ENCODE measurements around the gene OXNAD1. TPM values are rescaled to one million over a fixed set of nuclear protein-coding genes. Genes with fewer than 3 reads are reported as not detected.
A peak's percentile ranks its signal among the peaks of the same experiment; 100 is the strongest.
"Not testable (repeated sequence)": the region's sequence is repeated elsewhere in the genome, so short reads cannot be mapped to it uniquely, and the experiment has no call there.

The OXNAD1 gene
- total RNA-seq, 1 donor = 15.7 TPM

DNA sequence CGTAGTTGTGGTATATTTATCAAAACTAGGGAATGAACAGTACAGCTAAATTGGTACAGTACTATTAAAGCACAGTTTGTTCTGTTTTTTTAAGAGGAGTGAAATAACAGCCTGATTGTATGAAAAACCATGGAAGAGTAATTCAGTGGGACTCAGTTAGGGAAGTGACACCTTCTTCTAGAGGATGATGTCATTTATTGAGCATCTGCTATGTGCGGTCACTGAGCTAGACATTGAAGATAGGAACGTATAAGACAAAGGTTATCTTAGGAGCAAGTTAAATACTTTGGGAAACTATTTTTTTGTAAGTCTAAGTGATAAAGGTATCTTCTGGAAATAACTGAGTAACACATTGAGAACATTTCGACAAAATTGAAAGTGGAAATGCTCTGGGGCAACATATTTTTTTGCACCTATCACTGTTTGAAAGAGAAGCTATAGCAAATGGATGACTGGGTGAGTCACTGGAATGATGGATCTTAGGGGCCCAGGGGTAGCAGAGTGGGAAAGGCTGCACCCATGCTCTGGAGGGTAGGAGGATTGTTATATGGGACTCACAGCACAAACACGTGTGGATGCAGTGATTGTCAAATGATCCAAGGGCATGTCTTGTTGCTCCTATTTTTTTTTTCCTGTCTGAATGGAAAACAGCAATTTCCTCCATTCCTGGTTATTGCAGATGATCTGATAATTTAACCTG is 43.0 kb downstream of the OXNAD1 start:
- H3K4me3 ChIP-seq (ENCODE audit: low read depth, low read length) = no peak overlapping the region
- TF ChIP-seq, protein P1, sequence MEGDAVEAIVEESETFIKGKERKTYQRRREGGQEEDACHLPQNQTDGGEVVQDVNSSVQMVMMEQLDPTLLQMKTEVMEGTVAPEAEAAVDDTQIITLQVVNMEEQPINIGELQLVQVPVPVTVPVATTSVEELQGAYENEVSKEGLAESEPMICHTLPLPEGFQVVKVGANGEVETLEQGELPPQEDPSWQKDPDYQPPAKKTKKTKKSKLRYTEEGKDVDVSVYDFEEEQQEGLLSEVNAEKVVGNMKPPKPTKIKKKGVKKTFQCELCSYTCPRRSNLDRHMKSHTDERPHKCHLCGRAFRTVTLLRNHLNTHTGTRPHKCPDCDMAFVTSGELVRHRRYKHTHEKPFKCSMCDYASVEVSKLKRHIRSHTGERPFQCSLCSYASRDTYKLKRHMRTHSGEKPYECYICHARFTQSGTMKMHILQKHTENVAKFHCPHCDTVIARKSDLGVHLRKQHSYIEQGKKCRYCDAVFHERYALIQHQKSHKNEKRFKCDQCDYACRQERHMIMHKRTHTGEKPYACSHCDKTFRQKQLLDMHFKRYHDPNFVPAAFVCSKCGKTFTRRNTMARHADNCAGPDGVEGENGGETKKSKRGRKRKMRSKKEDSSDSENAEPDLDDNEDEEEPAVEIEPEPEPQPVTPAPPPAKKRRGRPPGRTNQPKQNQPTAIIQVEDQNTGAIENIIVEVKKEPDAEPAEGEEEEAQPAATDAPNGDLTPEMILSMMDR (IDR thresholded peaks at IDR 0.05; ENCODE audit: insufficient read depth, low read length) = no peak
- DNase-seq (ENCODE audit: low read depth) = no peak

DNA sequence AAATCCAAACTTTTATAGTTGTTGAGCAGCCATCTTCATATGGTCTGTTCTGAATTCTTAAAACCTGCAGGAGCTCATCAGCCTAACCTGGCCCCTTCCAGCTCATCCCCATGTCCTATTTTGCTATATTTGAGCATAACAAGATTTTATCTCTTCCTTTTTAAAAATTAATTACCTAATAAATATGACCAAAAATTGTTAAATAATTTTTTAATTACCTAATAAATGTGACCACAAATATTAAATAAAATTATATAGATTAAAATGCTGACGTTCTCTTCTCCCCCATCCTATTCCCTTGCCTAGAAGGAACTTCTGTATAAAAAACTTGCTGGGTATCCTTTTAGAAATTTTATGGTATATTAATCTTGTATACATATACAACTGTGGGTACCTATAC is 43.7 kb downstream of the OXNAD1 start:
- TF ChIP-seq, protein P1 (IDR thresholded peaks at IDR 0.05; ENCODE audit: insufficient read depth, low read length) = no peak
- no peak for DNase-seq (ENCODE audit: low read depth)

DNA sequence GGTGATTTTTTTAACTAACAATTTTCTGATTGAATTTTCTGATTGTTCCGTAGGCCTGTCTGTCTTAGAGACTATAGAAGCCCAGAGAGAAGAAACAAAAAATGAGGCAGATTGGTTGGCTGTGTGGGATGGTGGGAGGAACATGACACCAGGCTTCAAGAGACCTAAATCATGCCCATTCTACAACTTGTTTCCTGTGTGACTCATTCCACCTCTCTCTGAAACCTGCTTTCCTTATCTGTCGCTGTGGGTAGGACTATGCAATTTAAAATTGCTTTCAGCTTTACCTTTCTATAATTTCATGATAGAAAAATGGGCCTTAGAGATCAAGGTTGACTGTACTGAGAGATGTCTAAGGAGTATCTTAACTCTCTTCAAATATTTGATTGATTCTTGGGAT is 44.5 kb downstream of the OXNAD1 start:
- TF ChIP-seq, protein P1 (IDR thresholded peaks at IDR 0.05; ENCODE audit: insufficient read depth, low read length) = no peak
- DNase-seq (ENCODE audit: low read depth) = peak; percentile 41

More for the DNA sequence above, 43.7 kb downstream of the OXNAD1 start:
- no peak overlapping the region for H3K4me3 ChIP-seq (ENCODE audit: low read depth, low read length)

DNA sequence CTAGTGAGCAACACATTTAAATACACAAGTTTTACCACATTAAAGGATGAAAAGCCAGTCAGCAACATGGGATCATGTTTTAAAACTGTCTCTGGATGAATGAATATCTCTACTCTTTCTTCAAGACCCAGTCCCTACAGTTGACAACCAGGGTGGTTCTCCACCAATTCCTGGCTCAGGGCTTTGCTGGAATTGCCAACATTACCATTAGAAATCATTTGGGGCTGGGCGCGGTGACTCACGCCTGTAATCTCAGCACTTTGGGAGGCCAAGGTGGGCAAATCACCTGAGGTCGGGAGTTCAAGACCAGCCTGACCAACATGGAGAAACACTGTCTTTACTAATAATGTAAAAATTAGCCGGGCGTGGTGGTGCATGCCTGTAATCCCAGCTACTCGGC is 45.5 kb downstream of the OXNAD1 start:
- H3K4me3 ChIP-seq (ENCODE audit: low read depth, low read length); DNase-seq (ENCODE audit: low read depth): not testable (repeated sequence)

More for the DNA sequence above, 44.5 kb downstream of the OXNAD1 start:
- no peak overlapping the region for H3K4me3 ChIP-seq (ENCODE audit: low read depth, low read length)

DNA sequence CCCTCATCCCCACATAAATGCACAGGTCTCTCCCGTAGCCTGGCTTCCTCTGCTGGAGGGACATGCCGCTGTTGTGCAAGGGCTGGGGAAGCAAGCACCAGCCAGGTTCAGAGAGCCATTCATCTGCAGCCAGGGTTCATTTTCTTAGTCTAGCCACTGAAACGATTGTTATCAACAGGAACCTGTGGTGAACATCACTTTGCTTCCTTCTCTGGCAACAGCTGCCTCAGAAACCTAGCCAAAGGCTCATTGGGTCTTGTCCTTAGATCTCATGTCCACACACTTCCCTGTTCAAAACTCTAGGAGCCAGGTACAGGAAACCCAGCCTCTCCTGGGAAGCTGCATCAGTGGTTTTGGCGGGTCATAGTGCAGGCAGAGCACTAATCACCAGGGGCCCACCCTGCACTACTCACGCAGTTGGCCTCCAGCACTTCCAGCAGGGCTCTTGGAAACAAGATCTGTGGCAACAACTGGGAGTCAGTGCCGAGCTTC is 47.0 kb downstream of the OXNAD1 start:
- TF ChIP-seq, protein P1 (IDR thresholded peaks at IDR 0.05; ENCODE audit: insufficient read depth, low read length) = no peak
- no peak overlapping the region for H3K4me3 ChIP-seq (ENCODE audit: low read depth, low read length)
- DNase-seq (ENCODE audit: low read depth) = peak; percentile 82

GRCh38 chr3:16313886-16314645 is 49.1 kb downstream of the OXNAD1 start:
- no peak overlapping the region for H3K4me3 ChIP-seq (ENCODE audit: low read depth, low read length)
- TF ChIP-seq, protein P1 (IDR thresholded peaks at IDR 0.05; ENCODE audit: insufficient read depth, low read length) = no peak
- DNase-seq (ENCODE audit: low read depth) = no peak

GRCh38 chr3:16315623-16316022 is 50.6 kb downstream of the OXNAD1 start:
- no peak for DNase-seq (ENCODE audit: low read depth)
- TF ChIP-seq, protein P1 (IDR thresholded peaks at IDR 0.05; ENCODE audit: insufficient read depth, low read length) = no peak
- no peak overlapping the region for H3K4me3 ChIP-seq (ENCODE audit: low read depth, low read length)

Data from fibroblast of the aortic adventitia (primary cell).